PC-3 (cell line): Measurements from ENCODE around the gene SLIT1.

Experiments used
- CTCF ChIP-seq: fragments of 300-600 bp; sonication (generic); conservative IDR thresholded peaks from 2 replicates; pipeline ENCODE4 v1.5.1; 2017; ENCODE audit warnings: antibody characterized with exemption, low read depth, mild to moderate bottlenecking, low read length
- EZH2 ChIP-seq: fragments of 300-600 bp; sonication (generic); IDR thresholded peaks from one replicate; pipeline ENCODE4 v1.6.1; 2017; ENCODE audit warnings: antibody characterized with exemption, mild to moderate bottlenecking, low read length; ENCODE audit not compliant: unreplicated experiment
- EZH2phosphoT487 ChIP-seq: fragments of 300-600 bp; sonication (generic); IDR thresholded peaks from 2 replicates; pipeline ENCODE4 v1.6.1; 2018; ENCODE audit warnings: mild to moderate bottlenecking, antibody characterized with exemption, low read length, borderline replicate concordance

GRCh38 chr10:97103316-97104080 is 82.3 kb downstream of the SLIT1 start:
- TF ChIP-seq CTCF (no peak), EZH2 (no peak), EZH2phosphoT487 (no peak)
